HepG2 (cell line): ENCODE results near the gene MEGF11. TPM values are rescaled to one million over a fixed set of nuclear protein-coding genes. Genes with fewer than 3 reads are reported as not detected.

Experiments used
- ATAC-seq: fragments of 200-7000 bp; cut with Tn5 transposase; 3 replicates; pipeline ENCODE4 v1.9.1; 2020; ENCODE audit warnings: mild to moderate bottlenecking, moderate library complexity
- BruUV-seq: library from RNA; stranded (reverse); fragments of 400-500 nt; replicated peaks from 2 replicates; lab custom pipeline; 2021; lab: Mats Ljungman, UMichigan
- CTCF ChIA-PET: fragments of 300-600 bp; formaldehyde crosslinking; extraction: SDS; loops from one replicate; lab custom pipeline; 2021; ENCODE audit warnings: low total read pairs, inconsistent platforms, low intra/inter-chr PET ratio; lab: Yijun Ruan, JAX
- POLR2A ChIA-PET: fragments of 350-600 bp; sonication (Branson Sonifier 250); formaldehyde crosslinking; loops from one replicate; lab custom pipeline; 2020; ENCODE audit warnings: antibody characterized with exemption, inconsistent platforms; lab: Yijun Ruan, JAX
- DNase-seq: peaks from one replicate; pipeline ENCODE4 v3.0.0-alpha.2; 2015; ENCODE audit warnings: low spot score
- FAIRE-seq: peaks from 3 replicates; lab custom pipeline; 2011; peaks lifted over from hg19 to GRCh38; lab: Jason Lieb, UNC
- H2AFZ ChIP-seq: one replicate; pipeline ENCODE4 v1.6.1; 2011; ENCODE audit warnings: low read length, inconsistent platforms
- H3K27ac ChIP-seq: fragments of 300-600 bp; 3 replicates; pipeline ENCODE4 v1.8.0; 2011; ENCODE audit warnings: mixed run types, mild to moderate bottlenecking, mixed read lengths, low read length, inconsistent platforms; ENCODE audit not compliant: insufficient read depth; ENCODE audit errors: extremely low read length
- H3K27me3 ChIP-seq, 2 experiments: fragments of 200-600 bp in 1 of 2; 2 replicates in 1 of 2; 3 replicates in 1 of 2; pipeline versions ENCODE4 v1.6.0 to v1.8.0; 2011; ENCODE audit warnings: low read length in 2 of 2, mild to moderate bottlenecking in 2 of 2, moderate library complexity in 2 of 2, inconsistent platforms in 1 of 2; ENCODE audit not compliant: insufficient read depth in 2 of 2, control insufficient read depth in 1 of 2
- H3K36me3 ChIP-seq, 2 experiments: fragments of 200-600 bp in 1 of 2; replicated peaks in 1 of 2; 2 replicates in 1 of 2; 3 replicates in 1 of 2; pipeline versions ENCODE4 v1.5.1 to v1.8.0; 2011; ENCODE audit warnings: low read length in 2 of 2, inconsistent platforms in 1 of 2; ENCODE audit not compliant: insufficient read depth in 2 of 2, control insufficient read depth in 1 of 2
- H3K4me1 ChIP-seq: 2 replicates; pipeline ENCODE4 v1.5.1; 2012; ENCODE audit warnings: low read length, inconsistent platforms; ENCODE audit not compliant: insufficient read depth
- H3K4me2 ChIP-seq: 2 replicates; pipeline ENCODE4 v1.6.0; 2011; ENCODE audit warnings: low read depth, low read length, inconsistent platforms
- H3K4me3 ChIP-seq, 3 experiments: fragments of 200-600 bp in 1 of 3; sonication (generic), shearing (Covaris generic) in 1 of 3; replicated peaks in 1 of 3; 2 replicates each; pipeline ENCODE4 v1.5.1; 2011 to 2016; ENCODE audit warnings: low read length in 3 of 3, inconsistent platforms in 2 of 3, low read depth in 2 of 3, mild to moderate bottlenecking in 2 of 3, control low read depth in 1 of 3, mixed read lengths in 1 of 3; ENCODE audit not compliant: insufficient read depth in 1 of 3
- H3K79me2 ChIP-seq: one replicate; pipeline ENCODE4 v1.6.1; 2011; ENCODE audit warnings: low read length, inconsistent platforms; ENCODE audit not compliant: insufficient read depth
- H3K9ac ChIP-seq: 2 replicates; pipeline ENCODE4 v1.6.0; 2011; ENCODE audit warnings: mild to moderate bottlenecking, low read depth, low read length, inconsistent platforms; ENCODE audit not compliant: insufficient read depth
- H3K9me3 ChIP-seq: 2 replicates; pipeline ENCODE4 v1.5.1; 2012; ENCODE audit warnings: mild to moderate bottlenecking, low read length
- H4K20me1 ChIP-seq: 2 replicates; pipeline ENCODE4 v1.6.0; 2011; ENCODE audit warnings: inconsistent platforms, mild to moderate bottlenecking, low read length, moderate library complexity; ENCODE audit not compliant: insufficient read depth
- ATAD3A ChIP-seq: sonication (generic); formaldehyde crosslinking; IDR thresholded peaks from 2 replicates; pipeline ENCODE4 v1.4.0; 2020; ENCODE audit warnings: missing genetic modification reagents
- ATF3 ChIP-seq: sonication (generic); formaldehyde crosslinking; IDR thresholded peaks from 2 replicates; pipeline ENCODE4 v1.4.0; 2020; ENCODE audit warnings: missing genetic modification reagents
- ETV6 ChIP-seq: sonication (generic); formaldehyde crosslinking; conservative IDR thresholded peaks from 2 replicates; pipeline ENCODE4 v1.4.0; 2020; ENCODE audit warnings: missing genetic modification reagents
- ISL2 ChIP-seq: sonication (generic); formaldehyde crosslinking; IDR thresholded peaks from 2 replicates; pipeline ENCODE4 v1.5.0; 2020; ENCODE audit warnings: missing genetic modification reagents
- SP140L ChIP-seq: sonication (generic); formaldehyde crosslinking; IDR thresholded peaks from 2 replicates; pipeline ENCODE4 v1.4.0; 2020; ENCODE audit warnings: missing genetic modification reagents, borderline replicate concordance
- THAP8 ChIP-seq: sonication (generic); formaldehyde crosslinking; IDR thresholded peaks from 2 replicates; pipeline ENCODE4 v1.5.1; 2020; ENCODE audit warnings: missing genetic modification reagents, mild to moderate bottlenecking, borderline replicate concordance
- THRA ChIP-seq: sonication (generic); formaldehyde crosslinking; IDR thresholded peaks from 2 replicates; pipeline ENCODE4 v1.4.0; 2020; ENCODE audit warnings: missing genetic modification reagents, borderline replicate concordance
- ZEB1 ChIP-seq: IDR thresholded peaks from 2 replicates; pipeline ENCODE4 v1.6.1; 2012; ENCODE audit warnings: mild to moderate bottlenecking, low read depth, inconsistent platforms; ENCODE audit not compliant: insufficient replicate concordance
- ZFP36L2 ChIP-seq: sonication (generic); formaldehyde crosslinking; IDR thresholded peaks from 2 replicates; pipeline ENCODE4 v1.4.0; 2020; ENCODE audit warnings: missing genetic modification reagents
- ZNF253 ChIP-seq: sonication (generic); formaldehyde crosslinking; IDR thresholded peaks from 2 replicates; pipeline ENCODE4 v1.8.0; 2022; ENCODE audit warnings: mild to moderate bottlenecking, missing genetic modification reagents, borderline replicate concordance
- ZNF274 ChIP-seq: sonication (generic); formaldehyde crosslinking; IDR thresholded peaks from 2 replicates; pipeline ENCODE4 v1.5.1; 2020; ENCODE audit warnings: mild to moderate bottlenecking, missing genetic modification reagents
- ZNF672 ChIP-seq: sonication (generic); formaldehyde crosslinking; IDR thresholded peaks from 2 replicates; pipeline ENCODE4 v1.8.1; 2022; ENCODE audit warnings: missing genetic modification reagents
- ZNF800 ChIP-seq: sonication (generic); formaldehyde crosslinking; IDR thresholded peaks from 2 replicates; pipeline ENCODE4 v1.4.0; 2020; ENCODE audit warnings: missing genetic modification reagents
- ZNF83 ChIP-seq: sonication (generic); formaldehyde crosslinking; IDR thresholded peaks from 2 replicates; pipeline ENCODE4 v1.4.0; 2020; ENCODE audit warnings: missing genetic modification reagents, mild to moderate bottlenecking, borderline replicate concordance
- WGBS: methylation state at CpG from one replicate; pipeline ENCODE4 v1.1.6; 2017; ENCODE audit warnings: low lambda C conversion rate; 5-methylcytosine and 5-hydroxymethylcytosine counted together
- in situ Hi-C: cut with HindIII; loops from 2 replicates; pipeline ENCODE4 v1.10.0; 2017; ENCODE audit warnings: low pct_unique_long_range_greater_than_20kb; ENCODE audit not compliant: extremely low pct_ligation_motif_present
- intact Hi-C: fragments of 100-400 bp; cut with micrococcal nuclease; formaldehyde crosslinking; loops from one replicate; pipeline ENCODE4 v1.10.0; 2022; ENCODE audit not compliant: unreplicated experiment
- polyA plus RNA-seq, 8 experiments: library from polyadenylated mRNA; depleted of rRNA in 3 of 8; stranded (reverse) in 7 of 8; unstranded in 1 of 8; fragments of >200 nt; fragmentation: Illumina TruSeq in 4 of 8; extraction: Trizol in 4 of 8; gene quantifications; 2 replicates each; pipeline versions ENCODE4 v1.2.1 to v1.2.3, GENCODE V29; 2011 to 2016; ENCODE audit warnings: low read depth in 4 of 8, missing spikeins in 1 of 8, mixed read lengths in 1 of 8; ENCODE audit not compliant: insufficient read depth in 1 of 8
- total RNA-seq, 5 experiments: library from RNA; depleted of rRNA; stranded (reverse); fragments of >200 nt; fragmentation: Illumina TruSeq; extraction: Trizol; gene quantifications; 2 replicates each; pipeline ENCODE4 v1.2.3, GENCODE V29; 2016; ENCODE audit warnings: low read depth in 1 of 5

MEGF11 gene
- total and polyA plus RNA-seq, 2 of the 13 experiments (the other 11 are each of a cell fraction or from before 2014, with no cell fraction given), result not detected

- TF ChIP-seq ATF3 (CRISPR knock-in tag), result no peak
- TF ChIP-seq THRA (CRISPR knock-in tag), result no peak
- no peak for TF ChIP-seq ISL2 (CRISPR knock-in tag)
- POLR2A ChIA-PET, result no interaction called here
- WGBS, result 47% methylated on average over 8 of the region's 11 CpGs
- FAIRE-seq (no peak), ATAC-seq (no peak), DNase-seq (no peak)
- H3K27ac ChIP-seq, result no peak overlapping the region
- no peaks in the 10 kb centered on the region for H3K9me3 ChIP-seq
- H4K20me1 ChIP-seq, result no peaks in the 10 kb centered on the region
- no peaks in the 10 kb centered on the region for H3K79me2 ChIP-seq
- peaks cover 4 to 25% of the 10 kb centered on the region in 2 experiments; a peak in 4 of 5 replicates for H3K27me3 ChIP-seq
- no peak overlapping the region for H3K4me2 ChIP-seq
- H3K36me3 ChIP-seq, result no peaks in the 10 kb centered on the region
- H2AFZ ChIP-seq, result no peak overlapping the region
- intact Hi-C loops, result no loop called here
- no peaks in the 10 kb centered on the region for H3K4me1 ChIP-seq
- H3K4me3 ChIP-seq, result no peak overlapping the region
- CTCF ChIA-PET, result no interaction called here
- H3K9ac ChIP-seq, result no peak overlapping the region
- BruUV-seq, result no TSS peak
- in situ Hi-C loops, result no loop called here
Observed at GRCh38 chr15:66211670-66212562, 41.6 kb downstream of the MEGF11 start.

GRCh38 chr15:66210684-66211083, 42.9 kb downstream of the MEGF11 start:
- 46% methylated on average over 4 of the region's 4 CpGs for WGBS
- in situ Hi-C loops (no loop called here), intact Hi-C loops (no loop called here)
- Histone ChIP-seq H2AFZ (no peak overlapping the region), H3K27ac (no peak overlapping the region), H3K4me1 (no peaks in the 10 kb centered on the region), H3K79me2 (no peaks in the 10 kb centered on the region), H3K27me3 (peaks cover 1 to 22% of the 10 kb centered on the region in 2 experiments; a peak in 3 of 5 replicates), H4K20me1 (no peaks in the 10 kb centered on the region), H3K36me3 (no peaks in the 10 kb centered on the region), H3K4me3 (no peak overlapping the region), H3K9me3 (no peaks in the 10 kb centered on the region), H3K9ac (no peak overlapping the region), H3K4me2 (no peak overlapping the region)
- no peak for ATAC-seq
- CTCF ChIA-PET, result no interaction called here
- no peak for DNase-seq
- FAIRE-seq, result no peak
- no TSS peak for BruUV-seq
- POLR2A ChIA-PET, result no interaction called here
- no peak for TF ChIP-seq ZNF672
- TF ChIP-seq THAP8 (CRISPR knock-in tag), result no peak
- no peak for TF ChIP-seq ZNF274 (CRISPR knock-in tag)
- TF ChIP-seq ZNF83 (CRISPR knock-in tag), result no peak
- TF ChIP-seq ZEB1, result no peak
- no peak for TF ChIP-seq ZNF253
- TF ChIP-seq ZFP36L2 (CRISPR knock-in tag), result no peak
- TF ChIP-seq ETV6 (CRISPR knock-in tag), result no peak
- TF ChIP-seq SP140L (CRISPR knock-in tag), result no peak
- no peak for TF ChIP-seq ZNF800
- TF ChIP-seq ATAD3A (CRISPR knock-in tag), result no peak
